PFSK-1 (cell line): ENCODE data around the gene SAFB.

Source experiments
- REST ChIP-seq, 2 experiments: IDR thresholded peaks; 2 replicates each; pipeline versions ENCODE4 v1.6.1 to v1.8.0; 2011 to 2012; ENCODE audit warnings: low read depth in 2 of 2, low read length in 2 of 2, control low read depth in 1 of 2, inconsistent platforms in 1 of 2, mild to moderate bottlenecking in 1 of 2, moderate library complexity in 1 of 2; ENCODE audit not compliant: insufficient read depth in 1 of 2
- TAF1 ChIP-seq: IDR thresholded peaks from 2 replicates; pipeline ENCODE4 v1.6.1; 2012; ENCODE audit warnings: low read length, control low read depth, borderline replicate concordance; ENCODE audit not compliant: insufficient read depth

- no peak for TF ChIP-seq TAF1
- no peak for TF ChIP-seq REST (IDR thresholded peaks at IDR 0.05; ENCODE audit: insufficient read depth in 1 of 2, low read depth in 2 of 2, low read length in 2 of 2)
These were observed 5.6 kb downstream of the SAFB start for GRCh38 chr19:5628461-5628860.
